Measurements from ENCODE around the gene ALDH3B2.
"Not testable (repeated sequence)": the region's sequence is repeated elsewhere in the genome, so short reads cannot be mapped to it uniquely, and the experiment has no call there.

The ALDH3B2 gene

GRCh38 chr11:67674442-67674871, at the start of gene ALDH3B2:
ALDH3B2 (minus strand) TSS chr11:67674623; CDS start chr11:67666935, 7,688 bp downstream.
- DNase-seq (ENCODE audit: low spot score) = no peak

- not testable (repeated sequence) for DNase-seq (ENCODE audit: low spot score)
These were observed 48.6 kb upstream of the ALDH3B2 start for GRCh38 chr11:67723036-67723435.

GRCh38 chr11:67716226-67716625, 41.8 kb upstream of the ALDH3B2 start:
- not testable (repeated sequence) for DNase-seq (ENCODE audit: low spot score)

- not testable (repeated sequence) for DNase-seq (ENCODE audit: low spot score)
These were observed 41.4 kb upstream of the ALDH3B2 start for GRCh38 chr11:67715801-67716200.

GRCh38 chr11:67713892-67714509, 39.6 kb upstream of the ALDH3B2 start:
- DNase-seq (ENCODE audit: low spot score) = not testable (repeated sequence)

GRCh38 chr11:67711676-67712075, 37.3 kb upstream of the ALDH3B2 start:
- not testable (repeated sequence) for DNase-seq (ENCODE audit: low spot score)

GRCh38 chr11:67711212-67711611, 36.8 kb upstream of the ALDH3B2 start:
- DNase-seq (ENCODE audit: low spot score) = not testable (repeated sequence)

- not testable (repeated sequence) for DNase-seq (ENCODE audit: low spot score)
These were observed 35.4 kb upstream of the ALDH3B2 start for GRCh38 chr11:67709806-67710205.

GRCh38 chr11:67705264-67705663, 30.8 kb upstream of the ALDH3B2 start:
- peak; percentile 27 for DNase-seq (ENCODE audit: low spot score)

- no peak for DNase-seq (ENCODE audit: low spot score)
These were observed 30.1 kb upstream of the ALDH3B2 start for GRCh38 chr11:67704524-67704923.

GRCh38 chr11:67703709-67704108, 29.3 kb upstream of the ALDH3B2 start:
- not testable (repeated sequence) for DNase-seq (ENCODE audit: low spot score)

GRCh38 chr11:67700548-67701262, 26.3 kb upstream of the ALDH3B2 start:
- DNase-seq (ENCODE audit: low spot score) = no peak

GRCh38 chr11:67700141-67700540, 25.7 kb upstream of the ALDH3B2 start:
- DNase-seq (ENCODE audit: low spot score) = no peak

GRCh38 chr11:67699521-67699920, 25.1 kb upstream of the ALDH3B2 start:
- DNase-seq (ENCODE audit: low spot score) = no peak

- no peak for DNase-seq (ENCODE audit: low spot score)
These were observed 23.8 kb upstream of the ALDH3B2 start for GRCh38 chr11:67698247-67698646.

- no peak for DNase-seq (ENCODE audit: low spot score)
These were observed 23.4 kb upstream of the ALDH3B2 start for GRCh38 chr11:67697846-67698245.

GRCh38 chr11:67696998-67697397, 22.6 kb upstream of the ALDH3B2 start:
- DNase-seq (ENCODE audit: low spot score) = no peak

- no peak for DNase-seq (ENCODE audit: low spot score)
These were observed 21.2 kb upstream of the ALDH3B2 start for GRCh38 chr11:67695606-67696005.

- DNase-seq (ENCODE audit: low spot score) = no peak
These were observed 20.6 kb upstream of the ALDH3B2 start for GRCh38 chr11:67694875-67695555.

- peak; percentile 1 for DNase-seq (ENCODE audit: low spot score)
These were observed 16.7 kb upstream of the ALDH3B2 start for GRCh38 chr11:67691149-67691548.

GRCh38 chr11:67689178-67689577, 14.8 kb upstream of the ALDH3B2 start:
- DNase-seq (ENCODE audit: low spot score) = no peak

GRCh38 chr11:67687986-67688385, 13.6 kb upstream of the ALDH3B2 start:
- no peak for DNase-seq (ENCODE audit: low spot score)
